GM19372 (cell line): ENCODE data around the gene NRAP.

ENCODE experiments used
- ATAC-seq: cut with Tn5 transposase; IDR thresholded peaks from one replicate; pipeline ENCODE4 v1.9.1; 2021; ENCODE audit warnings: mild to moderate bottlenecking, low read depth, moderate library complexity; ENCODE audit not compliant: unreplicated experiment

Gene NRAP

GRCh38 chr10:113644185-113645120, 19.4 kb downstream of the NRAP start:
- no peak for ATAC-seq

DNA sequence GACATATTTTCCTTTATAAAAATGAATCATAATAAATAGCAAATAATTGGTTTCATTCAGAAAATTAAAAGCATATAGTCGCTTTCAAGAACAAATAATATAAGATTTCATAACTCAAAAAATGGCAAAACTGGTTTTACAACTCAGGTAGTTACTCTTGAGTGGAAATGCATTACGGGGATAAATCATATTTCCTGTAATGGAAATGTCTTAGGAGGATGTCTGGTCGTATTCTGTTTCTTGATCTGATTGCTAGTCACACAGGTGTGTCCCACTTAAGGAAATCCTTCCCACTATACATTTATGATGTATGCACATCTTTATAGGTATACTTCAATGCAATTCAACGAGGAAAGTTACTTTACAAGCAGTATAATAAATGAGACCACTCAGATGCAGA, 20.7 kb downstream of the NRAP start:
- no peak for ATAC-seq

- no peak for ATAC-seq
Observed at GRCh38 chr10:113641702-113642101, 22.1 kb downstream of the NRAP start.

- no peak for ATAC-seq
Observed at GRCh38 chr10:113639966-113640365, 23.9 kb downstream of the NRAP start.

GRCh38 chr10:113631684-113632367, 32.0 kb downstream of the NRAP start:
- ATAC-seq = no peak

DNA sequence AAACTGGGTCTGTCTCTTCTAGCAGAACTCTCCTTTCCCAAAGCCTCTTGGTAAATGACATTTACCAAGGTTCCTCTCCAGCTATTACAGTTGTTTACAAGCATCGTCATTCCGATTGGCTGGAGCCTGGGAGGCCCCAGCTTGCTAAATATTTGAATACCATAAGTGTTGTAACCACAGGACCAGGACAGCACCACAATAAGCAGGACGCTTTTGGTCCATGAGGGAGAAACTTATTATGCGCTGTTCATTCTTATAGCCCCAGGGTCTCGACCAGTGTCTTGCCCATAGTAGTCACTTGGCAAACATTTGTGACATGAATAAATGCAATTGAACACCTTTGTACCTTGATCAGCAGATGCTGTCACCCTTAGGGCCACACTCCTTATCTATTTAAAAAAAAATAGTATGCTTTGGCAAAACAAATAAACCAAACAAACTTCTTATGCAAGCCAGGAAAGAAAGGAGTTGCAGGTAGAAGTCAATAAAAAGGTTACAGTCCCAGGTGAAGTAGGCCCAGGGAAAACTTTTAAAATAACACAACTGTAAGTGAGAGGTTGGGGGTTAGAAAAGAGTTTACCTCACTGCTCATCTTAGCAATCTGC, 32.8 kb downstream of the NRAP start:
- ATAC-seq = no peak

- ATAC-seq = no peak
Observed at GRCh38 chr10:113628607-113629153, 35.2 kb downstream of the NRAP start.

DNA sequence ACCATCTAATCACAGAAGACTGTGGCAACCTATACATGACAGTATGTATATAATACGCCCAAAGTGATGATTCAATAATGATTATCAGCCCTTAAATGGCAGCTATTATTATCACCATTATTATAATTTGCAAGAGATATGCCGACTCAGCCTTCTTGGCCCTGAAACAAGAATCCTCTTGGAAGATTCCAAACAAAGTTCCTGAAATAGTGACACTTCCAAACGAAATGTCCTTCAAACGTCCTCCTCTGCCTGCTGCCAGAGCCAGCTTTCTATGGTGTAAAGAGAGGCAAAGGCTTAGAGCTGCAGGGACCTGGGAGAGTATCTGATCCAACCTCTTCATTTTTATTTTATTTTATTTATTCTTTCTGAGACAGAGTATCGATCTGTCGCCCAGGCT, 36.0 kb downstream of the NRAP start:
- ATAC-seq = no peak

DNA sequence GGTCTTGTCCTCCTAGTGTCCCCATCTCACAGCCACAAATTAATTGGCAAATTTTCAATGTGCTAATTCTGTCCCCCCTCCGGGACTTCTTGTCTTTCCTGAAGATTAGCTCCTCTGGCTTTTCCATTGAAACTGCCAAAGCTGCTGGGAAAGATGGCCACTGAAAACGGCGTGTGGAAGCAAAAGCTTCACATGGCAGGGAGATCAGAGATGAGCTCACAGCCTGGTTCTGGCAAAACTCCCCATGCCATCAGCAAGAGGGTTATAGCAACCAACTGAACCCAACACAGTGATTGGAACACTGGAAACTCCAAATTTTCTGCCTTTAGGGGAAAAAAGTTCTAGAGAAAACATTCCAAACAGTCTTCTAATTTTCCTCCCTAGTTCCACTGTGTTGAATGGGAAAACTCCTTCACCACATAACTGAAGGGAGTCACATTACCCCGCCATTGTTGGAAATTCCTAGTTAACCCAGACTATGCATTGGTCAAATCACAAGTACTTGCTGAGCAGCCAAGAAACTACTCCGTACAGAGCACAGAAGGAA, 37.0 kb downstream of the NRAP start:
- ATAC-seq = no peak

GRCh38 chr10:113625461-113626186, 38.2 kb downstream of the NRAP start:
- no peak for ATAC-seq

- no peak for ATAC-seq
Observed at GRCh38 chr10:113622831-113623230, 41.0 kb downstream of the NRAP start.

DNA sequence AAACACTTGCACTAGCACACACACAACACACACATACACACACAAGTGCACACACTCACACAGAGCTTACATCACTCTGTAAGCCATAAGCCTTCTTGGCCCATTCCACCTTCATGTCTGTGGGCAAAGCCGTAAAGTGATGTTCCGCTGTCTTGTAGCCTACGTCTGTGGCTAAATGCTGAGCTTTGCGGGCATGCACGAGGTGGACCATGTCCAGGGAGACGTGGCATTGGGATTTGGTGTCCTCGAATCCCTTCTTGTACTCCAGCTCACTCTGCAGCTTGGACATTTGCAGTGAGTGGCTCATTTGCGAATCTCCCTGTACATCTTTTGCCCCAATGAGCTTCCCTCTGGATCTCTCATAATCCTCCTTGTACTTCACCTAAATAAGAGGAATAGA, 42.0 kb downstream of the NRAP start:
- ATAC-seq = no peak

GRCh38 chr10:113620936-113621335, 42.9 kb downstream of the NRAP start:
- no peak for ATAC-seq

DNA sequence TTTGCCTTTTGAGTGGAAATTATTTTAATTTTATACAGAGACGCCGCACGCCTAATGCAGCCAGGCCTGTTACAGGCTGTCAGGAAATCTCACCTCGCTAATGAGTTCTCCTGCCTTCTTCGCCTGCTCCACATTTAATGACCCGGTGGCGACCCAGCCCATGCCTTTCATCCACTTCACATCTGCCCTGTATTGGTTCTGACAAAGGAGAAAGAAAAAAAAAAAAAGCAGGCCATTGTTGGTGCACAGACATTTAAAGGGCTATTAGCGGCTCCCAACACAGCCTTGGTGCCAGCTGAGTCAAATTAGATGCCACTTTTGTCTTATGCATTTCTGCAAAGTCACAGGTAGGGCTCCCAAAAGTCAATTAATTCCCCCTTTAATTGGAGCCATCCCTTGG, 43.3 kb downstream of the NRAP start:
- no peak for ATAC-seq

DNA sequence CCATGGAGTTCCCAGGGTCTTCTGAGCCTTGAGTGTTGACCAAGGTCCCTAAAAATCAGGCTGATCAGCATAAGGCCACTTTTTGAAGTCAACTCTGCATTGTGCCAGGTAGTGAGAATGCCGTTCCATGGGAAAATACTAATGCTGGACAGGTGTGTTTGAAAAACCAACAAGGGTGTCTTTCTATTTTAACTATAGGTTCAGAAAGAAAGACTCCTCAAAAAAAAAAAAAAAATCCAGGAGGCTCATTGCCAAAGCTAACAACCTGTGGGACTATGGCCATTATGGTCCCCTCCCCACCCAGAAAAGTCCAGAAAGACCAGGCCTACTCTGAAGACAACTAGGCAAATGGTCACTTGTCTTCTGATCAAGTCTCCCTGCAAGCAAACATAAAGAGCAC, 44.4 kb downstream of the NRAP start:
- ATAC-seq = no peak

DNA sequence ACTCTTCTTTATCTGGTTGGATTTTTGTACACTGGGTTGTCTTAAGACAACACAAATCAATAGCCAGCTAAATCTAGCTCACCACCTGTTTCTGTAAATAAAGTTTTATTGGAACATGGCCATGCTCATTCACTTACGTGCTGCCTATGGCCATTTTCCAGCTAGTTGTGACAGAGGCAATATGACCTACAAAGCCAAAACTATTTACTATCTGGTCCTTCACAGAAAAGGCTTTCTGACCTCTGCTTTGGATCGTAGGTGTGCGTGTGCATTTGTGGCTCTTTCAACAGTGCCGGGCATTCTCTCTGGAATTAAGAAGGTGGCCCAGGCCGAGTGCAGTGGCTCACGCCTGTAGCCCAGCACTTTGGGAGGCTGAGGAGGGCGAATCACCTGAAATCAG, 45.5 kb downstream of the NRAP start:
- ATAC-seq = no peak

- ATAC-seq = no peak
Observed at GRCh38 chr10:113617086-113617485, 46.8 kb downstream of the NRAP start.

GRCh38 chr10:113616244-113617074, 47.4 kb downstream of the NRAP start:
- ATAC-seq = no peak

- no peak for ATAC-seq
Observed at GRCh38 chr10:113613977-113614690, 49.7 kb downstream of the NRAP start.
